ENCODE measurements around the gene SARM1. TPM values are rescaled to one million over a fixed set of nuclear protein-coding genes. Genes with fewer than 3 reads are reported as not detected.
A peak's percentile ranks its signal among the peaks of the same experiment; 100 is the strongest.

Gene SARM1
- total RNA-seq, 1 donor from 2014 or later, result 29.6 TPM

DNA sequence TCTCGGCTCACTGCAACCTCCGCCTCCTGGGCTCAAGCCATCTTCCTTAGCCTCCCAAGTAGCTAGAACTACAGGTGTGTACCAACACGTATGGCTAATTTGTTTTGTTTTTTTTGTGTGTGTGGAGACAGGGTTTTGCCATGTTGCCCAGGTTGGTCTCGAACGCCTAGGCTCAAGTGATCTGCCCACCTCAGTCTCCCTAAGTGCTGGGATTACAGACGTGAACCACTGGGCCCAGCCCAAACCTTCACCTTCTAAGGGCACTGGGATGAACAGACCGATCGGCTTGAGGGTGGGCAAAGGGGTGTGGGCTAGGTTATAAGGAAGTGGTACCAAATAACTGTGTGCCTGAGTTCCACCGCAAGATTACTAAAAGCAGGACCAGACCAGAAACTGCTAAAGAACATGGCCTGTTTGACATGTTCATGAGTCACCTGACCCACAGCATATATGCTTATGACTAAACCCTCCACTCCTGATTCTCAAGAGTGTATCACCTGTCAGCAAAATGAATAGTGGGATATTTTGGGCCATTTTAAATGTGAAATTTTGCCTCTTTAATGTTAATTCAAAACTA lies 44.4 kb upstream of the SARM1 start:
- Mint-ChIP-seq H3K36me3 (peaks cover 24% of the 10 kb centered on the region), H3K9me3 (no peaks in the 10 kb centered on the region), H3K4me1 (ENCODE audit: unreplicated experiment) (peaks cover 33% of the 10 kb centered on the region), H3K4me3 (no peak overlapping the region), H3K27ac (no peak overlapping the region), H3K27me3 (no peaks in the 10 kb centered on the region)
- TF ChIP-seq, protein P1, sequence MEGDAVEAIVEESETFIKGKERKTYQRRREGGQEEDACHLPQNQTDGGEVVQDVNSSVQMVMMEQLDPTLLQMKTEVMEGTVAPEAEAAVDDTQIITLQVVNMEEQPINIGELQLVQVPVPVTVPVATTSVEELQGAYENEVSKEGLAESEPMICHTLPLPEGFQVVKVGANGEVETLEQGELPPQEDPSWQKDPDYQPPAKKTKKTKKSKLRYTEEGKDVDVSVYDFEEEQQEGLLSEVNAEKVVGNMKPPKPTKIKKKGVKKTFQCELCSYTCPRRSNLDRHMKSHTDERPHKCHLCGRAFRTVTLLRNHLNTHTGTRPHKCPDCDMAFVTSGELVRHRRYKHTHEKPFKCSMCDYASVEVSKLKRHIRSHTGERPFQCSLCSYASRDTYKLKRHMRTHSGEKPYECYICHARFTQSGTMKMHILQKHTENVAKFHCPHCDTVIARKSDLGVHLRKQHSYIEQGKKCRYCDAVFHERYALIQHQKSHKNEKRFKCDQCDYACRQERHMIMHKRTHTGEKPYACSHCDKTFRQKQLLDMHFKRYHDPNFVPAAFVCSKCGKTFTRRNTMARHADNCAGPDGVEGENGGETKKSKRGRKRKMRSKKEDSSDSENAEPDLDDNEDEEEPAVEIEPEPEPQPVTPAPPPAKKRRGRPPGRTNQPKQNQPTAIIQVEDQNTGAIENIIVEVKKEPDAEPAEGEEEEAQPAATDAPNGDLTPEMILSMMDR (conservative IDR thresholded peaks at IDR 0.05), result no peak
- DNase-seq (ENCODE audit: extremely low spot score, unreplicated experiment), result peak; percentile 47

DNA sequence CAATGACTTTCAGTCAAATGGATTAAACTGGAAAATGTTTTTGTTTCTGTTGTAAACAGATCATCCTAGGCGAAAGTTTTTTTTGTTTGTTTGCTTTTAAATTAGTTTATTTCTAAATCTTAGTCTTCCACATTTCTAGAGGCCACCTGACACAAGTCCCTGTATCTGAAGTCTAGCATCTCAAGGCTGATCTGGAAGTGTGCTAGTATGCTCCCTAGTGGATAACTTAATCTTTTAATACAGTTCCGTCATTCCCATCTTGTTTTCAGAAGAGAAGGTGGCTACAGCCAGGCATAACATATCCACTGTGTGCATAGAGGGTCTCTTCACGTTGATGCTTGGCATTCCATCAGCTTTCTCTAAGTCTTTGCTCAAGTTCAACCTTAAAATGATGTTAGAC lies 43.8 kb upstream of the SARM1 start:
- Mint-ChIP-seq H3K9me3 (no peaks in the 10 kb centered on the region), H3K27ac (peak overlapping the region; percentile 20), H3K4me3 (no peak overlapping the region), H3K27me3 (no peaks in the 10 kb centered on the region), H3K4me1 (ENCODE audit: unreplicated experiment) (peaks cover 29% of the 10 kb centered on the region), H3K36me3 (peaks cover 21% of the 10 kb centered on the region)
- TF ChIP-seq, protein P1 (conservative IDR thresholded peaks at IDR 0.05), result no peak
- no peak for DNase-seq (ENCODE audit: extremely low spot score, unreplicated experiment)

DNA sequence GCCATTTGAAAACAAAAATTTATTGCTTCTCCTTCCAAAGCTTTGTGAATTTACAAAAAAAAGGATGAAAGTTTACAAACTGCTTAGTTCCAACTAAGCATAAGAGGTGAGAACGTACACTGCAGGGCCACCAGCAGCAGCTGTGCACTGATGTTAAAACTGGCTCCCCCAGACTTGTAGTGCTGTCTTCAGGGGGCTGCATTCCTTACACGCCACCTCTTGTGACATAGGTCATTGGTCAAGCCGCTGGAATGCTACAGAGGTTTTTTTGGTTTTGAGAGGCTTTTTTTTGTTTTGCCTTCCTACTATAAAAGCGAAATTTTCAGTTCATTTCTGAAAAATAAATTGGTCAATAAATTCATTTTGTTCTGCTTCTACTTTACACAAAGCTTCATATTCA lies 43.2 kb upstream of the SARM1 start:
- Mint-ChIP-seq H3K4me3 (no peak overlapping the region), H3K4me1 (ENCODE audit: unreplicated experiment) (peaks cover 24% of the 10 kb centered on the region), H3K27ac (peak overlapping the region; percentile 20), H3K36me3 (peaks cover 18% of the 10 kb centered on the region), H3K9me3 (no peaks in the 10 kb centered on the region), H3K27me3 (no peaks in the 10 kb centered on the region)
- TF ChIP-seq, protein P1 (conservative IDR thresholded peaks at IDR 0.05), result no peak
- DNase-seq (ENCODE audit: extremely low spot score, unreplicated experiment), result no peak

DNA sequence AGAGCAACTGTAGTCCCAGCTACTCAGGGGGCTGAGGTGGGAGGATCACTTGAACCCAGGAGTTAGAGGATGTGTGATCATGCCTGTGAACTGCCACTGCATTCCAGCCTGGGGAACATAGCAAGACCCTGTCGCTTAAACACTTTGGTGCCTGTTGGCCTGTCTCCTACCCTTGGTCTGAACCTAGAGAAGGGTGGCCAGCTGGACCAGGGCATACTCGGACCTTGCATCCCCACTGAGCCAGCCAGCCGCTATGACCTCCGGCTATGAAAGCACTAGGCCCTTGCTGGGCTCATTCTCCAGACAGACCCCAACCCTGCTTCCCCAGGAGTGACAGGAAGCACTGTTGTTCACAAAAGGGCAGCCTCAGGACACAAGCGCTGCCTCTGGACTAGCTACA lies 40.8 kb upstream of the SARM1 start:
- no peaks in the 10 kb centered on the region for H3K27me3 Mint-ChIP-seq
- peaks cover 23% of the 10 kb centered on the region for H3K4me1 Mint-ChIP-seq (ENCODE audit: unreplicated experiment)
- TF ChIP-seq, protein P1 (conservative IDR thresholded peaks at IDR 0.05), result no peak
- H3K9me3 Mint-ChIP-seq, result no peaks in the 10 kb centered on the region
- DNase-seq (ENCODE audit: extremely low spot score, unreplicated experiment), result no peak
- no peak overlapping the region for H3K4me3 Mint-ChIP-seq
- H3K27ac Mint-ChIP-seq, result no peak overlapping the region
- H3K36me3 Mint-ChIP-seq, result peaks cover 14% of the 10 kb centered on the region

DNA sequence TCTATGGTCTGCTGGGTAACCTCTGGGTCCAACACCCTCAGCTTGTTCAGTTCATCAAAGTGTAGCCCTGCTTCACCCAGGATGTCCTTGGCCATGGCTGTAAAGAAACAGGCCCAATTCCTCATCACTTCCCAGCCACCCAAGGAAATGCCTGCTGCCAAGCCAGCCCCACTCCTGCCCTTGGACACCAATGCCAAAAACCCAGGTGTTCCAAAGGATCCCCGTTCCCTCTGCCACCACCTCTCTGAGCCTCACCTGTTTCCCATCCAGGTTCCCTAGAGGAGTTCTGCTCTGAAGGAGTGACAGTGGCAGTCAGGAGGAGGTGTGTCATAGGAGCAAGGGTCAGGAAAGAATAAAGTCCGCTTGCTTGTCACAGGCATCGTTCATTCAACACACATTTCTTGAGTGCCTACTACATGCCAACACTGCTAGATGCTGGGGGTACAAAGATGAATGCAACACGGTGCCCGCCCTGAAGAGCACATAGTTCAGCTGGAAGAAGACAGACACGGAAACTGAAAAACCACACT lies 39.5 kb upstream of the SARM1 start:
- peak overlapping the region; percentile 10 for H3K4me3 Mint-ChIP-seq
- DNase-seq (ENCODE audit: extremely low spot score, unreplicated experiment), result no peak
- TF ChIP-seq, protein P1 (conservative IDR thresholded peaks at IDR 0.05), result no peak
- peaks cover 18% of the 10 kb centered on the region for H3K4me1 Mint-ChIP-seq (ENCODE audit: unreplicated experiment)
- H3K36me3 Mint-ChIP-seq, result peaks cover 6% of the 10 kb centered on the region
- no peaks in the 10 kb centered on the region for H3K9me3 Mint-ChIP-seq
- H3K27me3 Mint-ChIP-seq, result no peaks in the 10 kb centered on the region
- peak overlapping the region; percentile 14 for H3K27ac Mint-ChIP-seq

Measured in type B pancreatic cell (in vitro differentiated cells).